UCSD-AML1 (cell line): ENCODE results near the gene SIL1.
"Not testable (repeated sequence)": the region's sequence is repeated elsewhere in the genome, so short reads cannot be mapped to it uniquely, and the experiment has no call there.

ENCODE experiments used
- DNase-seq: peaks from one replicate; lab custom pipeline; 2025; ENCODE audit not compliant: unreplicated experiment; lab: John Stamatoyannopoulos, UW

Gene SIL1

GRCh38 chr5:139205124-139205523, 7.0 kb upstream of the SIL1 start:
- no peak for DNase-seq

- DNase-seq = no peak
Measured at GRCh38 chr5:139204196-139204595, 6.0 kb upstream of the SIL1 start.

GRCh38 chr5:139199321-139199720, 1.2 kb upstream of the SIL1 start:
- no peak for DNase-seq

- DNase-seq = no peak
Measured at GRCh38 chr5:139196296-139196956, 1.7 kb downstream of the SIL1 start.

- no peak for DNase-seq
Measured at GRCh38 chr5:139194486-139194885, 3.7 kb downstream of the SIL1 start.

- DNase-seq = no peak
Measured at GRCh38 chr5:139193928-139194327, 4.2 kb downstream of the SIL1 start.

- DNase-seq = not testable (repeated sequence)
Measured at GRCh38 chr5:139192906-139193305, 5.3 kb downstream of the SIL1 start.

- not testable (repeated sequence) for DNase-seq
Measured at GRCh38 chr5:139191954-139192353, 6.2 kb downstream of the SIL1 start.

- DNase-seq = no peak
Measured at GRCh38 chr5:139190125-139190524, 8.0 kb downstream of the SIL1 start.

GRCh38 chr5:139188558-139189270, 9.5 kb downstream of the SIL1 start:
- no peak for DNase-seq

GRCh38 chr5:139186752-139187326, 11.3 kb downstream of the SIL1 start:
- DNase-seq = no peak

- no peak for DNase-seq
Measured at GRCh38 chr5:139186261-139186660, 11.9 kb downstream of the SIL1 start.

GRCh38 chr5:139185589-139185988, 12.6 kb downstream of the SIL1 start:
- no peak for DNase-seq

- DNase-seq = no peak
Measured at GRCh38 chr5:139183502-139183901, 14.7 kb downstream of the SIL1 start.

- DNase-seq = no peak
Measured at GRCh38 chr5:139182528-139183296, 15.5 kb downstream of the SIL1 start.

GRCh38 chr5:139181835-139182452, 16.2 kb downstream of the SIL1 start:
- DNase-seq = no peak

- no peak for DNase-seq
Measured at GRCh38 chr5:139181322-139181730, 16.8 kb downstream of the SIL1 start.

GRCh38 chr5:139180850-139181249, 17.3 kb downstream of the SIL1 start:
- no peak for DNase-seq

- DNase-seq = not testable (repeated sequence)
Measured at GRCh38 chr5:139179778-139180513, 18.2 kb downstream of the SIL1 start.

GRCh38 chr5:139178935-139179334, 19.2 kb downstream of the SIL1 start:
- DNase-seq = no peak

GRCh38 chr5:139178589-139178917, 19.6 kb downstream of the SIL1 start:
- DNase-seq = no peak
